NCI-H2081 (cell line): ENCODE measurements around the gene NUCKS1.
A peak's percentile ranks its signal among the peaks of the same experiment; 100 is the strongest.

Experiments
- DNase-seq, 2 experiments: peaks; one replicate each; lab custom pipeline; 2025; lab: John Stamatoyannopoulos, UW

NUCKS1 gene

DNA sequence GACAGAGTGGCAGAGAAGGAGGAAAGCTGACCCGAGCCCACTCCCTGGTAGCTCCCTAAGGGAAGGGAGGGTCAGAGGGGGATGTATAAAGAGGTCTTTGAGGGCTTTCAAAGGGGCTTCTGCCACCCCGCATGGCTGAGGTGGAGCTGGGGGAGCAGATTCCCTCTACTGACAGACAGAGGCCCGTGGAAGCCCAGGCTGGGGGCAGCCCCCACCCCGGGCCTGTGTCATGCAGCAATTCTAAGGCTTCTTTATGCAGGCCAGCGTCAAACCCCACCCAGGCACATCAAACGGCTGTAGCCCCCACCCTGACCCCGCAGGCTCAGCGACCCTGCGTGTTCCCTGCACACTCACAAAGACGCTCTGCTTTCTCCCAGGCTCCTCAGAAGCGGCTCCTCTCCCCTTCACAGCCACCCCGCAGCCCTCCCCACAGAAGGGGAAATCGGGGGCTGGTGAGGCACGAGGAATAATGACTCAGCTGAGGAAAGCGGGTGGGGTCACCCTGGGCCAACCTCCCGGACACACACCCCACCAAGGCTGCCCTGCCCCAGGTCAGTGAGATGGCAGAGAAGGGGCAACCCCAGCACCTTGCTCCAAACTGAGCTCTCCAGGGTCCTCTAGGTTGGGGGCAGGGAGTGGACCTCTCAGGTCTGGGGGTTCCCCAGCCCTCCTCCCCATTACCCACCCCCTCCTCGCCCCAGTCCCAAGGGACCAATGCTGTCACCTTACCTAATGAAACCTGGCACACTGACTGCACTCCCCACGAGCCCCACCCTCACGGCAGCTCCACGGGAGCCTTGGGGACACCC is 80.4 kb downstream of the NUCKS1 start:
- no peak for DNase-seq

DNA sequence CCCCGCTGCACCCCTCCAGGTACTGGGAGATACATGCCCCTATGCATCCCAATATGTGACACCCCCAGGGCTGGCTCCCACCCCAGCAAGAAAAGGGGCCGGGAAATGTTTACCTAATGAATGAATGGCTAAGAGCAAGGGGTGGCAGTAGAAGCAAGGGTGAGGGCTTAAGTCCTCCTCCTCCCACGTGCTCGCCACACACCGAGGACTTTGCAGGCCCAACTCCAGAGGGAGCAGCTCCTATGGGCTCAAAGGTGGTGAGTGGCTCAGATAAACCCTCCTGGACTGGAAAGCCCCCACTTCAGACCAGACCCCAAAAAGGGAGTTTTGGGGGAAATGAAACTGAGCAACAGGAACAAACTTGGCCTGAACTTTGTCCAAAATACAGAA is 81.0 kb downstream of the NUCKS1 start:
- DNase-seq, result no peak

DNA sequence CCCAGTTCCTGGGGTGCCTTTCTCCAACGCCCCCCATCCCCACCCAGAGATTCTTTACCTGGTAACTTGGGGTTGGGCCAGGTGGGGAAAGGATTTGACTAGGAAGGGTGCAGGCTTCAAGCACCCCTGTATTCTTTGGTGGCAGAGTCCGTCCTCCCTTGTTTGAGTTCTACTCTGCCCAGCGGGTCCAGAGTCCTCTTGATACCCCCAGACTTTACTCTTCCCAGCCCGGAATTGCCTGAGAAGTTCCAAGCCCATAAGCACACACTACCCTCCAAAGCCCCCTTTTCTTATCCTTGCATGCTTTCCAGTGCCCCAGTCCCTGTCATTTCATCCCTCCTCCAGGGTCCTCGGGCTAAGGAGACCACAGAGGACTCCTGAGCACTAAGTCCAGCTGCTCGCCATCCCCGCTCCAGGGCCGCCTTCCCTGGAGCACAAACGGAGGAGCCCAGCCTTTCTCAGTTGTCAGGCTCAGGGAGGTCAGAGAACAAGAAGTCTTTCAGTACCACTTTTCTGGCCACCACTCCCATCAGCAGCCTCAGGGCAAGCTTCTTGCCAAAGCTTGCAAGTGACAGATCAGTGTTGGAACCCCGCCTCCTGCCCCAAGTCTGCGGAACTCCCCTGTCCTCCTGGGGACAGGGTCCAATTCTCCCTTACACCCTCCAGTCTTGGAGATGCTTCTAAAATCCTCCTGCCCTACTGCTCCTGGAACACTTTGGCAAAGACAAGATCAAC is 81.9 kb downstream of the NUCKS1 start:
- DNase-seq, result no peak

DNA sequence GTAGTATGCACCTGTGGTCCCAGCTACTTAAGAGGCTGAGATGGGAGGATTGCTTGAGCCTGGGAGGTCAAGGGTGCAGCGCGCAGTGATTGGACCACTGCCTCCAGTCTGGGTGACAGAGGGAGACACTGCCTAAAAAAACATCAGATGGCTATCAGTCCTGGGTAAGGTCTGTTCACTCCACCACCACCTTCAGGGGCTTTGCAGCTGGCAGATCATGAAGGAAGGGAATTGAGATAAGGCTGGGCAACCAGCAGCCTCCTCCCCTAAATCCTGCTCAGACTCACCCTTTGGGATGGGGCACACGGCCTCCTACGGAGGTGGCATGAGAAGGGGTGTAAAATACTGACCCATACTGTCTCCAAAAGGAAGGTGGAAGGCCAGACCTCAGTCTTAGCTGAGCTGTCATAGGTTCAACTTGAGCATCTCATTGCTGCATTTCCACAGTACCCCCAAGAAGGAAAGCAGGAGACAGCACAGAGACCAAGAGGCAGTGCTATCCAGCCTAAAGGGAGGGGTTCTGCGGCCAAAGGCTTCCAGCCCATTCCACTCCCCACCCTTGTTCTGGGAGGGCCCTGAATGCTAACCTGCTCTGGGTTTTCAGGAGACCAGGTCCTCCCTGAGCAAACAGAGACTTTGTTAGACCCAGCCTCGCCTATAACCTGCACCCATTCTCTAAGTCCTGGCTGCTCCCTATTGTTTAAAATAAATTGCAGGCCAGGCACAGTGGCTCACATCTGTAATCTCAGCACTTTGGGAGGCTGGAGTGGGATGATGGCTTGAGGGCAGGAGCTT is 83.4 kb downstream of the NUCKS1 start:
- no peak for DNase-seq

DNA sequence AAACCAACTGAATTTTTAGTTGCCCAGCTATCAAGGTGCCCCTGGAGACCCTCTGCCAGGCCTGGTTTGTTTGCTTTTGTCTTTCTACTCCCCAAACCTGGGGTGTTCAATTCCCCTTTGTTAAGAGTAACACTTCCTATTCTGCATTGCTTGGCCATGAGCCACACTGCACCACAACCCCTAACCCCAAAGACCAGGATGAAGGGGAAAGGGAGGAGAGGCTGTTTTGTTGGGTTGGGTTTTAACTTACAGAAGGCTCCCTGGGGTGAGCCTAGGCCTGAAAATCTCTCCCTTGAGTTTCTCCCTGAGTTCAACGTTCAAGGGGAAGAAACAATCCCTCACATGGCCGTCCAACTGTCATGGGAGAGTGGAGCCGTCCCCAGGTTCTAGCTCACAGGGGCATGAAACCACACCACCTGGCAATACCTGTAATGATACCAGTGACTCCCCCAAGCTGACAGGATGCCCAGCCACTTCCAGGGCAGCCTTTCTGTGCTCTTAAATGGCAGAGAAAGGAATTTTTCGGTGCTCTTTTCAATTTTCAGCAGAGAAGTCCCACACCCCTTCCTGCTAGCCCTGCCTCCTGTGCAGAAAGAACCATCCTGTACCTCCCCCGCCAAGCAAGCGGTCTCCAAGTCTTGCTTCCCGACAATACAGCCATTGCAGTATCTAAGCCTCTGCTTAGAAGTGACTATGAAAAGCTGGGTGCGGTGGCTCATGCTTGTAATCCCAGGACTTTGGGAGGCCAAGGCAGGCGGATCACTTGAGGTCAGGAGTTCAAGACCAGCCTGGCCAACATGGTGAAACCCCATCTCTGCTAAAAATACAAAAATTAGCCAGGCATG is 84.6 kb downstream of the NUCKS1 start:
- DNase-seq, result no peak

DNA sequence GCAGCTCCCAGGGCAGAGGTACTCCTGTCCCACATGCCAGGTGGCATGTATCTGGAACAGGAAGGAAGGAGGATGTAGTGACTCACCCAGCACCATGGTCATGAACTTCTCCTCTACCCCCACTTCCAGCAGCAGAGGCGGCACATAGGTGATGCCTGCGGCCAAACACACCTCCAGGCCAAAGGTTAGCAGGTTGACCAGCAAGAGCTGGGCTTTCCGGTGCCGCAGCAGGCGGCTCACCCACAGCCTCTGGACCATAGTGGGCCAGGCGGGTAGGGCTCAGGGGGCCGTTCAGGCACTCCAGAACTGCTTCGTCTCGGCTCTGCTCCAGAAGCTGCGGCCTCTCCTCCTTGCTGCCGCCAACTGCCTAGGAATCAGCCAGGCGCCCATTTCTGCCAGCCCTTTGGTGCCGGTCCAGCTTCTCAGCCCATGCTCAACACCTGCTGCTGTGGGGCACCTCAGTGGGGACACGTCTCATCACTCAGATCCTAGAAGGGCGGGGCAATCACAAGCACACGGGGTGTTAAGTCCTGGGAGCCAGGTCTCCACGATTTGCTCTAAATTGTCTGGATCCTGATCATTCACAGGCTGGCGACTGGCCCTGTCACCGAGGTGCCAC is 85.5 kb downstream of the NUCKS1 start:
- peak; percentile 26 to 36 for DNase-seq

DNA sequence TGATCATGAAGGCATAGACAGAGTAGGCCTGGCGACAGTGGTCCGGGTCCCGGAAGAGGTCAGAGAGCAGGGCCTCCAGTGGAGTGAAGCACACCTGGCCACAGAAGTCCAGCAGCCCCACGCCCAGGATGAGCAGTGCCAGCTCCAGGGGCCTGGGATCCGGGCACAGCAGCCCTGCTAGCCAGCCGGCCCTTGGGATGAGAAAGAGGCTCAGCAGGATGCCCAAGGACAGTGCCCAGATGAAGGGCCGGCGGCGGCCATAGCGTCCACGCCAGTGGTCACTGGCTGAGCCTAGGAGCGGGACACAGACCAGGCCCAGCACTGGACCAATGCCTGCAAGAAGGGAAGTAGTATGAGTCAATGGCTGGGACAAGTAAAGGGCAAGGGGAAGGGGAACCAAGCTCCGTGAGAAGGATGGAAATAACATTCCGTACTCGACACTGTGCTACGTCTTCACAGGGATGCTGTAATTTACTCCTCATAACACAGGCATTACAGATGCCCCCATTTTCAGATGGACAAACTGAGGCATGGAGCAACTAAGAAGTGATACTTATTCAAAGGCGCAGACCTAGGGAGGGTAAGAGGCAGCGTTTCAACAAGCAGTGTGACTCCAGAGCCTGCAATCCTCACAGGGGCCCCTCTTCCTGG is 86.6 kb downstream of the NUCKS1 start:
- DNase-seq, result no peak
